Hepatocyte (in vitro differentiated cells): Measurements from ENCODE around the gene SLC39A13.

Experiments used
- CTCF ChIP-seq: fragments of 200-600 bp; sonication (generic); IDR thresholded peaks from 2 replicates; pipeline ENCODE4 v1.5.1; 2016; ENCODE audit warnings: antibody characterized with exemption, mild to moderate bottlenecking; ENCODE audit not compliant: poor library complexity
- EZH2 ChIP-seq: fragments of 200-600 bp; sonication (generic); IDR thresholded peaks from 2 replicates; pipeline ENCODE4 v1.6.1; 2016; ENCODE audit warnings: antibody characterized with exemption, mild to moderate bottlenecking, borderline replicate concordance
- EZH2phosphoT487 ChIP-seq: fragments of 200-600 bp; sonication (generic); IDR thresholded peaks from one replicate; pipeline ENCODE4 v1.6.1; 2018; ENCODE audit warnings: antibody characterized with exemption, mild to moderate bottlenecking, low read depth, moderate library complexity; ENCODE audit not compliant: unreplicated experiment, severe bottlenecking

- TF ChIP-seq EZH2phosphoT487 (no peak), CTCF (no peak), EZH2 (no peak)
Measured at GRCh38 chr11:47447906-47448305, 39.5 kb downstream of the SLC39A13 start.
